GM21717 (cell line): Measurements from ENCODE around the gene BTBD10.
A peak's percentile ranks its signal among the peaks of the same experiment; 100 is the strongest.

Source experiments
- ATAC-seq: cut with Tn5 transposase; IDR thresholded peaks from one replicate; pipeline ENCODE4 v1.9.1; 2021; ENCODE audit warnings: mild to moderate bottlenecking, moderate library complexity; ENCODE audit not compliant: unreplicated experiment

Gene BTBD10

DNA sequence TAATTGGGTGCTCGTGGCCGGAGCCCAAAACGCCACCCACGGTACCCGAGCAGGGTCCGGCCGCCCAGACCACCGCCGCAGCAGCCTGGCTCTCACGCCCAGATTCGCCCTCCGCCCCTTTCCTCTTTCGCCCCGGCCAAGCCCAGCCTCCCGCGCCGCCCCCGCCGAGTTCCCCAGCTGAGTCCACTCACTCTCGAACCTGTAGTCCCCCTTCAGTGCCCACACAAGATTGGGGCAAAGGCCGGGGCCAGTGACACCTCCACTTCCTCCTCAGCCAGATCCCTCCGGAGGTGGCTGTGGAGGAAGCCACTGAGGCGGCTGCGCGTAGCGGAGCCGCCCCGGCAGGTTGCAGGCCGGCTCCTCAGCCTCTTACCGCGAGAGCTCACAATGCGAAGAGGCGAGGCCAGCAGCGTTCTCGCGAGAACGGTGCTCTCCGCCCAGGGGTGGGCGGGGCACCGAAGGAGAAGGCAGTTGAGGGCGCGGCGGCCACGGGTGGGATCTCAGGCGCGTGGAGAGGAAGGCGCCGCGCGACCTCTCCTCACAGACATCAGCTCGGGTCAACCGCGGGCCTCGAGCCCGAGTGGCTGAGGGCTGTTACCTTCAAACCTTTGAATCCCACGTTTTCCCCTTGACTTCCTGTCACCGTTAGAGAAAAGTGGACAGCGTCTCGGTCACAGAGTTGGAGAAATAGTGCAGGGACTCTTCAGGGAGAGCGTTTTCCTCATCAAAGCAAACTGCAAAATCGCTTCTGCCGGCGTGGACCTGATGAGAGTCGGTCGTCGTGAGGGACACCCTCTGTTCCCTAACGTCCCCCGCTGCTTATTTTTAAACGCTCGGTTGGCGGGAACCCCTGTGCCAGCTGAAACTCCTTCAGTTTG is at the start of gene BTBD10:
Gene BTBD10 (minus strand): TSS at position 322 of the 878 bp plus-strand sequence. CDS start 18,098 bp downstream, outside the sequence.
- peak; percentile 91 for ATAC-seq

DNA sequence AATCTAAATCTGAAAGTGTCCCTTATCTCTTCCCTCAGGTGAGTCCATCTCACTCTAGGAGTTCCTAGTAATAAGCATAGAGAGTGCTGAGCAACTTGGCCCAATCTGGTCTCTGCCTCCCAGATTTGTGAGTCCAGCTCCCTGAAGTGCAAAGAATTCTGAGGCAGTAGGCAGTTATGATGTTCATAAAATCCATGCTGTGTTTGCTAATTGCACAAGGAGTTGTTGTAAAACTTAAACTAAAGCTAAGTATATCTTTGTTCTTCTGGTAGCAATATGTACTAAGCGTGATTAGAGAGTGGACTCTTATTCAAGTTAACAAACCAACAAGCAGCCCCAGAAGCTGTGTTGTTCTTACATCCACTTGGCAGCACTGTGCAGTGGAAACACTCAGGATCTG is 40.4 kb upstream of the BTBD10 start:
- no peak for ATAC-seq

DNA sequence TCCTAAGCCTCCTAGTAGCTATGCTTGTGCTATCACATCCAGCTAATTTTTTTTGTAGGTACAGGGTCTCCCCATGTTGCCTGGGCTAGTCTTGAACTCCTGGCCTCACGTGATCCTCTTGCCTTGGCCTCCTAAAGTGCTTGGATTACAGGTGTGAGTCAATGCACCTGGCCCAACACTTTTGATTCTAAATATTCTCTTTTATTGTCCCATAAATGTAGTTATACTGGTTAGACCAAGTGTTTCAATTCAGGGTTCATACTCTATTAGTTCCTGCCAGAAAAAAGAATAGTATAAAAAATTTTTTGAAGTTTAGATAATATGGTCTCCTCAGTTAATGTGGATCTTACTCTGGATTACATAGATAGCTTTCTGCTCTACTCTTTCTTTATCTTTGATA is 39.5 kb upstream of the BTBD10 start:
- no peak for ATAC-seq

DNA sequence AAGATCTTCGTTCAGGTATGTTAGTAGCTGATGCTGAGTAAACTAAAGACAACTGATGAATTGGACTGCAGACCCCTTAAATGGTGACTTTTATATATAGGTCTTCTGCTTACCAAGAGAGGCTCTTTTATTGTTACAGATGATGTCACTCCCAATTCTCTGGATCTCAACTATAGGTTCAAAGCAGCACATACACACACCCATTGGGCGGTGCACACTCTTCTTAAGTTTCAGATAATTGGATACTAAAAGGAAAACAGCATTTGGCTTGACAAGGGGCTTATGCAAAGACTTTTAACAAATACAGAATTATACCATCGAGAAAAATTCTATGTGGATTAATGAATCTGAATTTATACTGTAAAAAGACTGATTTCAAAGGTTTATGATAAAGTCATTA is 32.9 kb upstream of the BTBD10 start, which contains the start of gene PTH:
Gene PTH (minus strand): TSS at position 69 of the 400 bp plus-strand sequence. CDS start 3,142 bp downstream, outside the sequence.
- ATAC-seq: no peak

DNA sequence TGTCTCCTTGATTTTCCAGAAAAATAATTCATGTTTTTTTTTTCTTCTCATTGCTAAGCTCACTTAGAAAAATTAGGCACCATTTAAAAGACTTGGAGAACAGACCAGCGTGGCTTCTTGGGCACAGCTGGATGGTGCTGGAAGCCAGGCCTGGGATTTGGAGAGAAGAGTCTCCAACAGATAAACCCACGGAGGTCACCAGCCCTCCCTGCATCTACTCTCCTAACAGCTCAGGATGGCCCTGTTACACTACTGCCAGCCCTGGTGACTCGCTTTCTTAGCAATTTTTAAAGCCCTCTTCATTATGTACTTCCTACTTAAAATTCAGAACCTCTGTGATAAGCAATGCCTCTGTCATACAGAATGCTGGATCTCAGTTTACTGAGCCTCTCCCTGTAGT is 31.0 kb upstream of the BTBD10 start:
- ATAC-seq: no peak

DNA sequence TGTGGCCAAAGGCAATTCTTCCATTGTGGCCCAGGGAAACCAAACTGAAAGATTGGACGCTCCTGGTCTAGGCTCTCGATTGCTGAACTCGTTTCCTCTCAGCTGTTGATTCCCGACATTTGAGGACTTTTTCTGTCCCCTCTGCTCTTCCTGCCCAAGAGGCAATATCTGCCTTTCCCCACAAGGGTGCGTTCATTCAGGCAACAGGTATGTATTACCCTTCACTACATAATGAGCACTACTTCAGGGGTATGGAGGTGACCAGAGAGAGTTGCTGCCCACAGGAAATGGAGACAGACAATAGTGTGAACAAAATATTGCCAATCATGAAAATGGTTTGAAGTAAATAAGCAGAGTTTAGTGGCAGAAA is 24.6 kb upstream of the BTBD10 start:
- ATAC-seq: no peak

DNA sequence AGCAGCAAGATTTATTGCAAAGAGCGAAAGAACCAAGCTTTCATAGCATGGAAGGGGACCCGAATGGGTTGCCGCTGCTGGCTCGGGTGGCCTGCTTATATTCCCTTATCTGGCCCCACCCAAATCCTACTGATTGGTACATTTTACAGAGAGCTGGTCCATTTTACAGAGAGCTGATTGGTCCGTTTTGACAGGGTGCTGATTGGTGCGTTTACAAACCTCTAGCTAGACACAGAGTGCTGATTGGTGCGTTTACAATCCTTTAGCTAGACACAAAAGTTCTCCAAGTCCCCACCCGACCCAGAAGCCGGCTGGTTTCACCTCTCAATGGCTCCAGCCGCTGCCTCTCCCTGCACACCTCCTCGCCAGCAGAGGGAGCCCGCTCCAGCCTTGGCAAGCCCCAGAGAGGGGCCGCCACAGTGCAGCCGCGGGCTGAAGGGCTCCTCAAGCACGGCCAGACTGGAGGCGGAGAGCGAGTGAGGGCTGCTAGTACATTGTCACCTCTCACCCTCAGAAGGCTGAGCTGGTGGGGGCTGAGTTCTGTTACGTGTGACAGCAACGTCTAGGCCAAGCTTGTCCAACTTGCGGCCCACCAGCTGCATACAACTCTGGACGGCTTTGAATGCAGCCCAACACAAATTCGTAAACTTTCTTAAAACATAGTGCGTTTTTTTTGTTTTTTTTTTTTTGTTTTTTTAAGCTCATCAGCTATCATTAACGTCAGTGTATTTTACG is 24.1 kb upstream of the BTBD10 start:
- ATAC-seq: no peak

DNA sequence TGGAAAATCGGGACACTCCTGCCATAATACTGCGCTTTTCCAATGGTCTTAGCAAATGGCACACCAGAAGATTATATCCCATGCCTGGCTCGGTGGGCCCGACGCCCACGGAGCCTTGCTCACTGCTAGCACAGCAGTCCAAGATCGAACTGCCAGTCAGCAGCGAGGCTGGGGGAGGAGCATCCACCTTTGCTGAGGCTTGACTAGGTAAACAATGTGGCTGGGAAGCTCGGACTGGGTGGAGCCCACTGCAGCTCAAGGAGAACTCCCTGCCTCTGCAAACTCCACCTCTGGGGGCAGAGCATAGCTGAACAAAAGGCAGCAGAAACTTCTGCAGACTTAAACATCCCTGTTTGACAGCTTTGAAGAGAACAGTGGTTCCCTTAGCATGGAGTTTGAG is 17.2 kb upstream of the BTBD10 start:
- no peak for ATAC-seq

DNA sequence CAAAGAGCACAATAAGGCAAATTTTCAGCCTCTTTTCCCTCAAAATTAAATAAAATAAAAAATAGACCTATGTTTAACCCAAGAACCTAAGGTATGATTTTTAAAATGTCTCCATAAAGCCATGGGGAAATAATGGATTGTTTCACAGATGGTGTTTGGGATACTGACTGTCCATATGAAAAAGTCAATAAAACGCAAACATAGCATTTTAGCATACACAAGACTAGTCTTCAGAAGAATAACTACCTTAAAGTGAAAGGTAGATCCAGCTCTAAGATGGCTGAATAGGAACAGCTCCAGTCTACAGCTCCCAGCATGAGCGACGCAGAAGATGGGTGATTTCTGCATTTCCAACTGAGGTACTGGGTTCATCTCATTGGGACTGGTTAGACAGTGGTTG is 16.7 kb upstream of the BTBD10 start:
- no peak for ATAC-seq

DNA sequence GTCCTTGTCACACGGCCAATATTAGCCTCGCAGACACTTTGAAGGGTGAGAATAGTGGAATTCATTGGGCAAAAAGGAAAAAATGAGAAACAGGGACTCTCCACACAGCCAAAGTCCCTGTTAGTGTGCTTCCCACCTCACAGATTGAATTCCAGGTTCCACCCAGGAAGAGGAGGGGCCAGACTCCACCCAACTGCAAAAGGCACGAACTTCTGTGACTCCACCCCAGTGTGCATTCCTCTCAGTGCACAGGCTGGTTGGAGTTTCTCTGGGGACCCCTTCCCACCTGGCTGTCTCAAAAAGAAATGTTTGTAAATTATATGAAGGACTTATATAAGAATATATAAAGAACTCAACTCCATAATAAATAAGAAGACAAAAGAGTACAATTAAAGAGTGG is 12.1 kb upstream of the BTBD10 start:
- no peak for ATAC-seq

DNA sequence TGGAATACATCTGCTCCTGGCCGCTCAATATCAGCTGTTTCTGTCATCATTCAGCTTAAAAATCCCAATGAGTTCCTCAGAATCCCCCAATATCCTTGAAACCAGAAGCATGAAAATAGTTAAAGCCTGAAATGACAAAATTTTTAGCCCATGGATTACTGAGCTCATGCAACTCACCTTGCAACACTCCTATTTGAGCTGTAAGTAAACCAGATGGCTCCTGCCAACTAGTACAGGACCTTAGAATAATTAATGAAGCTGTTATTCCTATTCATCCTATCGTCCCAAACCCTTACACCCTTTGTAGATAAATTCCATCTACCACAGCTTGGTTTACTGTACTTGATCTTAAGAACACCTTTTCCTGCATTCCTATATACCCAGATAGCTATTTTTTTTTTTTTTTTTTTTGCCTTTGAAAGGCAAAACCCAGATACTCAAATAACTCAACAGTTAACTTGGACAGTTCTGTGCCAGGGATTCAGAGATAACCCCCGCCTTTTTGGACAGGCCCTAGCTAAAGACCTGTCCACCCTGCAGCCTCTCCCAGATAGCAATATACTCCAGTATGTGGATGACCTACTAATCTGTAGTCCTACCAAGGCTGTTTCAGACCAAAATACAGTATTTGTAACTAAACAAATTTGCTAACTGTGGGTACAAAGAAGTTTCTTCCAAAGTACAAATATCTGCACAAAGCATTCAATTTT is 10.1 kb upstream of the BTBD10 start:
- no peak for ATAC-seq

DNA sequence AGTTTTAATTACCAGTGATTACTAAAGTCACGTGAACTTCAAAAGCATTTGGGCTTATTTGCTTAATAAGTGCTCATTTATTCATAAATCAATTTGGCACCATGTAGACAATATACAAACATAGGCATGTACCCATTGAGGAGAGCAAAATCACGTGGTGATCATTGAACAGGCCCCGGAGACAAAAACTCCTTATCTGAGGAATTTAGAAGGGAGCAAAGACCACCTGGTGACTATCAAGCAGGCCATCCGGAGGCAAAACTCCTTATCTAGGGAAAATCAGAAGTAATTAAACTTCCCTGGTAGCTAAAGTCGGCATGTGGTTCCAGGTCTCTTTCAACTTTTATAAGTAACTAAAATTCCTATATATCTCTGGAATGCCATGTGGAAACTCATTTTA is 5.7 kb upstream of the BTBD10 start:
- no peak for ATAC-seq

DNA sequence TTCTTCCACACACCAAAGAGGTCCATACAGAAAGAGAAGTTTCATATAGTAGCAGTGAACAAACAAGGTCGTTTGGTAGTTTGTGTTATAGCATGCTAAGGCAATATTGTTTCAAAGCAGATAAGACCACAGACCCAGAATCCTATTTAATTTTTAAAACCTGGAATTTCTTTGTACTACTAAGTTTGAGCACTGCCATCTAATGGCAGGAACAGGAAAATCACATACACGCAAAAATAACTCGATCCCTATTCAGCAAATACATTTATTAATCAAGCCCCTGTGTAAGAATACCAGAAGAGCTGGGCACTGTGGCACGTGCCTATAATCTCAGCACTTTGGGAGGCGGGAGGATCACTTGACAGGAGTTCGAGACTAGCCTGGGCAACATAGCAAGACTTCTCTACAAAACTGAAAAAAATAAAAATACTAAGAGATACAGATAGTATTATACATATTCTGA is 2.9 kb upstream of the BTBD10 start:
- no peak for ATAC-seq

DNA sequence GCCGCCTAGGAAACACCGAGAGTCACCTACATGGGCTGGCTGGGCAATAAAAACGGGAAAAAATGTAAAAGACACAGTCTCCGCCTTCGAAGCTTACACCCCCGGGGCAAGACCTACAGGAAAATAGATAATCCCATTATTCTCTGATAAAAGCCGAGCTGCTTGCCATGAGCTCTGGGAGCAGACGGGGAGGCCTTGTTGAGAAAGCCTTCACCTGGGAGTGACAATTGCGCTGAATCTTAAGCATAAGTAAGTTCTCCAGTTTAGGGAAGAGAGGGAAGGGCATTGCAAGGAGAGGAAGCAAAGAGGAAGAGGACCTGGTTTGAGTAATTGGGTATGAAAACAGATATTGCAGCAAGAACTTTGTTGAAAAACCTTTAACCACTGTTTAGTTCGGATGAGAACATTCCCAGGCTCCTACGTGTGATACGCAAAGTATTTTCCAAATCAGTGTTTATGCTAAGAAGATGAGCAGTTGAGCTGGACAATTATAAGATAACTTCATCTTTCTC is 813 bp upstream of the BTBD10 start:
- no peak for ATAC-seq

DNA sequence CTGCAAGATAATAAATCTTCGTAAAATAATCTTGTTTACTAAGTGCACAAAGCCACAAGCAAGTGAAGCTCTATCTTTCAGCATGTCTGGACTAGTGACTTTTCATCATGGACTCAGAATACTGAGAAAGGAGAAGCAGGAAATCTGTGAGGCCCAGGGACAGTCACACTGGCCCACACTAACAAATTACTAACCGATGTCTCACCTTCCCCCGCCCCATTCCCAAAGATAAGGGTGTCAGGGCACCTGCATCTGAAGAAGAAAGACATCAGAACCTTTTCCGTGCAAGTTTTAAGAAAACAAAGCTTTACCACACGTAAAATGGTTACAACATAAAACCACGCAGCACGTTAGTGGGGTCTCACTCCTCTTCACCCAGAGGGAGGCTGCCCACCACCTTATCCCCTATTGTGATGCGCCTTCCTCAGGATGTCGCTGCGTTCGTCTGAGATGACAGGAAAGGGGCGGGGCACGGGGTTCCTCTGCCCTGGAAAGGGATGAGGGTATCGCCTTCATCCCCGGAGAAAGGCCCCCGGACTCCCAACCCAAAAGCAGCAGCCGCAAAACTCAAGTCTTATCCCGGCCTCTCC is 616 bp downstream of the BTBD10 start:
- peak; percentile 69 for ATAC-seq

DNA sequence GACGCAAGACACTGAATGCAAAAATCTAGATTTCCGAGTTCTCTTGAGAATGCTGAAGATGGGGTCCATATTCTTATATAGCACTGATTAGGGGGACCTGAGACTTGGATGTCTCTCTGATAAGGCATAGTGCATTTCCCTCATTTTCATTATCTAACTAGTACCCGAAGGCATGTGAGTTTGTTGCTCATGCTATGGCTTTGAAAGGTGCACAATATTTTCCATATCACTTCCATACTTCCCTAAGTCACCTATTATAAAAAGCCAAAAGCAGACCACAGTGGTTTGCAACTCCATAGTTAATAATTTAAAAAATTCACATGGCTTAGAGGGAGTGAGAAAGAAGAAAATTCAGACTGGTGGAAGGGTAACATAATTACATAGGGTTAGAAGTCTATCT is 1.7 kb downstream of the BTBD10 start:
- no peak for ATAC-seq

DNA sequence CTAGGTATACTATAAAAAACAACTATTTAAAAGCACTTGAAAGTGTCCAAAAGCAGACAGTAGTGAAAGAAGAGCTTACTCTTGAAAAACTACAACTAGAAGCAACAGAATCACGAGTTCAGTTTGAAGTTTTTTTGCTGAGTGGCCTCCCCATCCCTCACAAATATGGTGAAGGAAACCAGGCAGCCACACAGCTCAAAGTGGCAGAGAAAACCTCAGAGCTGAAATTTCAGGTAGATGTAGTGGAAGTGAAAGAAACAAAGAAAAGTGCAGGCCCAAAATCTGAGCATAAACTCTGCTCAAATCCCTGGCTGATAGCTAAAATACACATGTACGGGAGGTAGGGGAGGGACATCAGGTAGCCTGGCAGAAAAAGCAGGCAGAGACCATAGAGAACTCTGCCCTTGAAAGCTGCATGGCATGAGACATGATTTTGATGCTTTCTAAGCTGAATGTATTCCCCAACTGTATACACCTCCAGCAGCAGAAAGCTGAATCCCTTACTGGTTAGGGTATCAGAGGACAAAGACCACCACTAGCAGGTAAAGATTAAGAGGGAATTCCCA is 12.1 kb downstream of the BTBD10 start:
- ATAC-seq: no peak

DNA sequence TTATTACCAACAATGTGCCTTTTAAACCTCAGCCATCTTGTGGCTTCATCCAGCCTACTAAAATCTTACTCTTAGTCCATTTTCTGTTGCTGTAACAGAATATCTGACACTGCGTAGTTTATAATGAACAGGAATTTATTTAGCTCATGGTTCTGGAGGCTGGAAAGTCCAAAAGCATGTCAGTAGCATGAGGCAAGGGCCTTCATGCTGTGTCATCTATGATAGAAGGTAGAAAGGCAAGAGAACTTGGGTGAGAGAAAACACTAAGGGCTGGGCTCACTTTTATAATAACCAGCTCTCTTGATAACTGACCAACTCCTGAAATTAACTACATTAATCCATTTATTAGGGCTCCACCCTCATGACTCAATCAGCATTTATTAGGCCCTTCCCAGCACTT is 13.5 kb downstream of the BTBD10 start:
- no peak for ATAC-seq

DNA sequence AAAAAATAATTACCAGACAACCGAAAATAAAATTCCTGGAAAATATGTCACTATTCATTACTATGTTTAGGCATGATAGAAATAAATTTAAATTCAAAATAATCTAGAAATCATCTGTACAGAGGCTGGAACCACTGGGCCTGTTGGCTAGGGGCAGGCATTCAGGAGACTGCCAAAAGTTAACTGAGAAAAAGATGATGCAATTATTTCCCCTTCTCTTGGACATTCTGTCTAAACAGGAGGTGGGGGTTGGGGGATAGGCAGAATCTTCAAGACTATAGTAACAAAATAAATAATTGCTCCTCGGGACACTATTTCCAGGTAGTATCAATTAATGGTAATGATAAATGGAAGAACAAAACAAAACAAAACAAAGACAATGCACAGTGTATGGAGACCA is 14.1 kb downstream of the BTBD10 start:
- ATAC-seq: no peak

DNA sequence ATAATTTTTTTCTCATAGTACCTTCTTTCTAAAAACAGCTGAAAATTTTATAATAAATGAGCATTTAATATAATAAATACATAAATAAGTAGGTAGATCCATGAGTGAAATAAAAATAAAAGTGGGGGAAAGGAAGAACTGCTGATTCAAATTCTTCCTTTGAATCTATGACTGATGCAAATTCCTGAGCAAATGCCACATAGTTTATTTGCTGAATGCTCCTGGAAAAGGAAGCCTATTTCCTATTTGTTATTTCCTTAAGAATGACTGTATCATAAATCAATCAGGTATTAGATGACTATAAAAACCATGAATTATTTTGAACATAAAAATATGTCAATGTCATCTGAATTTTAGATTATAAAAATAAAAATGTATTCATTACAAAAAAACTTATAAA is 16.6 kb downstream of the BTBD10 start:
- ATAC-seq: no peak

DNA sequence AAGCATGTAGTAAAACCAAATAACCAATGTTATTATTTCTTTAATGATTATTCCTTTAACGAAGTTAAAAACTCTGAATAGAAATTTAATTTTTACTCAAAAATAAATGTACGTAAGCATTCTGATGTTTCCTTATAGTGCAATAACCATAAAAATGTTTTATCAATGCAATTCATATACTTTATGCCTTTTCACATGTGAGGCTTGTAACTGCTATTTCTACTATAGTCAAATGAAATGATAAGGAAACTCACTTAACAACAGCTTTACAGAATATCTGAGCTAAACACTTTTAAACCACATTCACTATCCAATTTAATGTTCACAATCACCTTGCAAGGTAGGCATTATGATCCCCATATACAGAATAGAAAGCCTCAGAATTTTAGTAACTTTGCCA is 17.4 kb downstream of the BTBD10 start:
- ATAC-seq: no peak
